HG03139 (cell line): ENCODE measurements around the gene TYK2.
"Not testable (repeated sequence)": the region's sequence is repeated elsewhere in the genome, so short reads cannot be mapped to it uniquely, and the experiment has no call there.

Experiments
- ATAC-seq: cut with Tn5 transposase; IDR thresholded peaks from one replicate; pipeline ENCODE4 v1.9.1; 2021; ENCODE audit not compliant: unreplicated experiment

TYK2 gene

GRCh38 chr19:10408511-10409283 lies 28.3 kb upstream of the TYK2 start:
- no peak for ATAC-seq

- ATAC-seq: no peak
These were observed 26.7 kb upstream of the TYK2 start for GRCh38 chr19:10407096-10407495.

GRCh38 chr19:10406191-10406590 lies 25.8 kb upstream of the TYK2 start:
- no peak for ATAC-seq

GRCh38 chr19:10404888-10405820 lies 24.8 kb upstream of the TYK2 start:
- no peak for ATAC-seq

- peak; percentile 78 for ATAC-seq
These were observed 23.0 kb upstream of the TYK2 start, which contains the start of gene CDC37 for GRCh38 chr19:10403137-10404021. TSS of gene CDC37 (minus strand) at chr19:10403542. CDS start at chr19:10403479, 63 bp downstream.

GRCh38 chr19:10402441-10403038 lies 22.2 kb upstream of the TYK2 start:
- no peak for ATAC-seq

GRCh38 chr19:10399878-10400277 lies 19.5 kb upstream of the TYK2 start:
- no peak for ATAC-seq

- ATAC-seq: not testable (repeated sequence)
These were observed 19.0 kb upstream of the TYK2 start for GRCh38 chr19:10399340-10399739.

GRCh38 chr19:10398819-10399218 lies 18.4 kb upstream of the TYK2 start:
- no peak for ATAC-seq

GRCh38 chr19:10395917-10396316 lies 15.5 kb upstream of the TYK2 start:
- no peak for ATAC-seq

- ATAC-seq: no peak
These were observed 15.1 kb upstream of the TYK2 start for GRCh38 chr19:10395436-10395835.

GRCh38 chr19:10395003-10395402 lies 14.6 kb upstream of the TYK2 start:
- ATAC-seq: no peak

- no peak for ATAC-seq
These were observed 12.8 kb upstream of the TYK2 start for GRCh38 chr19:10393137-10393536.

GRCh38 chr19:10392120-10392519 lies 11.7 kb upstream of the TYK2 start:
- ATAC-seq: no peak

GRCh38 chr19:10390652-10391286 lies 10.4 kb upstream of the TYK2 start:
- no peak for ATAC-seq

GRCh38 chr19:10389863-10390262 lies 9.5 kb upstream of the TYK2 start:
- no peak for ATAC-seq

GRCh38 chr19:10388957-10389356 lies 8.6 kb upstream of the TYK2 start:
- ATAC-seq: no peak

GRCh38 chr19:10384580-10384979 lies 4.2 kb upstream of the TYK2 start:
- no peak for ATAC-seq

- not testable (repeated sequence) for ATAC-seq
These were observed 2.8 kb upstream of the TYK2 start for GRCh38 chr19:10383223-10383499.

GRCh38 chr19:10379880-10380312 lies 476 bp downstream of the TYK2 start:
- ATAC-seq: no peak
